Skeletal muscle satellite cell (primary cell): ENCODE data around the gene U2SURP.
"Not testable (repeated sequence)": the region's sequence is repeated elsewhere in the genome, so short reads cannot be mapped to it uniquely, and the experiment has no call there.

Experiments used
- H3K27me3 ChIP-seq: 2 replicates; pipeline ENCODE4 v1.7.0; 2013; ENCODE audit warnings: low read length; ENCODE audit not compliant: control insufficient read depth, insufficient read depth
- H3K36me3 ChIP-seq: 2 replicates; pipeline ENCODE4 v1.7.0; 2013; ENCODE audit warnings: mild to moderate bottlenecking, control low read depth, low read length; ENCODE audit not compliant: insufficient read depth
- H3K4me1 ChIP-seq: 2 replicates; pipeline ENCODE4 v1.7.0; 2013; ENCODE audit warnings: low read length; ENCODE audit not compliant: control insufficient read depth, insufficient read depth
- H3K4me2 ChIP-seq: 2 replicates; pipeline ENCODE4 v1.7.0; 2013; ENCODE audit warnings: mild to moderate bottlenecking, low read length
- H3K4me3 ChIP-seq: 2 replicates; pipeline ENCODE4 v1.7.0; 2013; ENCODE audit warnings: low read length
- H3K9ac ChIP-seq: 2 replicates; pipeline ENCODE4 v1.7.0; 2013; ENCODE audit warnings: mild to moderate bottlenecking, low read depth, low read length, moderate library complexity
- H3K9me3 ChIP-seq: replicated peaks from 2 replicates; pipeline ENCODE4 v1.7.0; 2013; ENCODE audit warnings: mild to moderate bottlenecking, control low read depth, low read length

The U2SURP gene

GRCh38 chr3:143031327-143031726 is 30.0 kb downstream of the U2SURP start:
- H3K4me3 ChIP-seq, result no peak overlapping the region
- H3K36me3 ChIP-seq, result peaks cover 66% of the 10 kb centered on the region
- H3K9ac ChIP-seq, result no peak overlapping the region

GRCh38 chr3:143031796-143032387 is 30.5 kb downstream of the U2SURP start:
- not testable (repeated sequence) for H3K9ac ChIP-seq, H3K27me3 ChIP-seq, H3K4me2 ChIP-seq, H3K4me3 ChIP-seq, H3K4me1 ChIP-seq, H3K9me3 ChIP-seq
- H3K36me3 ChIP-seq, result peaks cover 70% of the 10 kb centered on the region

More at GRCh38 chr3:143031327-143031726, 30.0 kb downstream of the U2SURP start:
- Histone ChIP-seq H3K9me3 (no peaks in the 10 kb centered on the region), H3K4me1 (peaks cover 8% of the 10 kb centered on the region), H3K4me2 (no peak overlapping the region), H3K27me3 (no peaks in the 10 kb centered on the region)

GRCh38 chr3:143035466-143036211 is 34.3 kb downstream of the U2SURP start:
- no peaks in the 10 kb centered on the region for H3K9me3 ChIP-seq
- H3K36me3 ChIP-seq, result peaks cover 52% of the 10 kb centered on the region
- H3K9ac ChIP-seq, result no peak overlapping the region
- H3K4me1 ChIP-seq, result peaks cover 8% of the 10 kb centered on the region
- no peak overlapping the region for H3K4me2 ChIP-seq
- H3K27me3 ChIP-seq, result no peaks in the 10 kb centered on the region
- no peak overlapping the region for H3K4me3 ChIP-seq

GRCh38 chr3:143036557-143036956 is 35.2 kb downstream of the U2SURP start:
- Histone ChIP-seq H3K4me1 (peaks cover 8% of the 10 kb centered on the region), H3K27me3 (no peaks in the 10 kb centered on the region), H3K9me3 (no peaks in the 10 kb centered on the region), H3K4me3 (no peak overlapping the region), H3K4me2 (no peak overlapping the region), H3K9ac (no peak overlapping the region), H3K36me3 (peaks cover 50% of the 10 kb centered on the region)

- Histone ChIP-seq H3K9me3 (no peaks in the 10 kb centered on the region), H3K9ac (no peak overlapping the region), H3K36me3 (peaks cover 49% of the 10 kb centered on the region), H3K4me2 (no peak overlapping the region), H3K4me3 (no peak overlapping the region), H3K4me1 (peaks cover 8% of the 10 kb centered on the region), H3K27me3 (no peaks in the 10 kb centered on the region)
Measured at GRCh38 chr3:143037867-143038266, 36.5 kb downstream of the U2SURP start.

- Histone ChIP-seq H3K9me3 (no peaks in the 10 kb centered on the region), H3K36me3 (peaks cover 52% of the 10 kb centered on the region), H3K9ac (no peak overlapping the region)
Measured at GRCh38 chr3:143040261-143040879, 39.0 kb downstream of the U2SURP start.

GRCh38 chr3:143041903-143042302 is 40.5 kb downstream of the U2SURP start:
- H3K9ac ChIP-seq, result no peak overlapping the region
- H3K9me3 ChIP-seq, result no peaks in the 10 kb centered on the region
- H3K27me3 ChIP-seq, result no peaks in the 10 kb centered on the region
- no peaks in the 10 kb centered on the region for H3K4me1 ChIP-seq
- no peak overlapping the region for H3K4me3 ChIP-seq
- H3K4me2 ChIP-seq, result no peak overlapping the region
- H3K36me3 ChIP-seq, result peaks cover 39% of the 10 kb centered on the region

More at GRCh38 chr3:143040261-143040879, 39.0 kb downstream of the U2SURP start:
- Histone ChIP-seq H3K4me1 (peaks cover 7% of the 10 kb centered on the region), H3K4me2 (no peak overlapping the region), H3K27me3 (no peaks in the 10 kb centered on the region), H3K4me3 (no peak overlapping the region)

GRCh38 chr3:143045639-143046038 is 44.3 kb downstream of the U2SURP start:
- peaks cover 39% of the 10 kb centered on the region for H3K36me3 ChIP-seq
- no peaks in the 10 kb centered on the region for H3K27me3 ChIP-seq
- no peaks in the 10 kb centered on the region for H3K9me3 ChIP-seq
- no peaks in the 10 kb centered on the region for H3K4me1 ChIP-seq
- H3K4me3 ChIP-seq, result no peak overlapping the region
- H3K4me2 ChIP-seq, result no peak overlapping the region
- no peak overlapping the region for H3K9ac ChIP-seq

GRCh38 chr3:143046075-143046474 is 44.7 kb downstream of the U2SURP start:
- not testable (repeated sequence) for H3K27me3 ChIP-seq, H3K4me2 ChIP-seq, H3K9ac ChIP-seq, H3K4me3 ChIP-seq, H3K4me1 ChIP-seq, H3K9me3 ChIP-seq
- H3K36me3 ChIP-seq, result peaks cover 42% of the 10 kb centered on the region

- H3K9me3 ChIP-seq, result no peaks in the 10 kb centered on the region
- no peaks in the 10 kb centered on the region for H3K4me1 ChIP-seq
- H3K4me3 ChIP-seq, result no peak overlapping the region
- no peak overlapping the region for H3K4me2 ChIP-seq
- no peaks in the 10 kb centered on the region for H3K27me3 ChIP-seq
- H3K36me3 ChIP-seq, result peaks cover 66% of the 10 kb centered on the region
- no peak overlapping the region for H3K9ac ChIP-seq
Measured at GRCh38 chr3:143054011-143054410, 52.6 kb downstream of the U2SURP start.

- Histone ChIP-seq H3K4me2 (no peak overlapping the region), H3K9ac (no peak overlapping the region), H3K4me1 (no peaks in the 10 kb centered on the region), H3K27me3 (no peaks in the 10 kb centered on the region), H3K4me3 (no peak overlapping the region), H3K9me3 (no peaks in the 10 kb centered on the region), H3K36me3 (peaks cover 56% of the 10 kb centered on the region)
Measured at GRCh38 chr3:143056372-143056771, 55.0 kb downstream of the U2SURP start.
